HL-60 (cell line): ENCODE results near the gene POLRMT.

Experiments
- CTCF ChIP-seq: IDR thresholded peaks from one replicate; pipeline ENCODE4 v1.5.1; 2011; ENCODE audit warnings: low read length, control low read depth, inconsistent platforms; ENCODE audit not compliant: insufficient read depth
- GABPA ChIP-seq: IDR thresholded peaks from 2 replicates; pipeline ENCODE4 v1.6.1; 2012; ENCODE audit warnings: low read depth
- POLR2AphosphoS5 ChIP-seq: IDR thresholded peaks from 2 replicates; pipeline ENCODE4 v1.6.1; 2012; ENCODE audit warnings: low read depth
- SPI1 ChIP-seq: IDR thresholded peaks from 2 replicates; pipeline ENCODE4 v1.6.1; 2012; ENCODE audit warnings: low read depth, mild to moderate bottlenecking, borderline replicate concordance
- TF ChIP-seq, protein P1 (sequence below): IDR thresholded peaks from 2 replicates; pipeline ENCODE4 v1.6.1; 2012; ENCODE audit warnings: low read depth; ENCODE audit not compliant: insufficient replicate concordance

- TF ChIP-seq CTCF (no peak), POLR2AphosphoS5 (no peak), GABPA (no peak), SPI1 (no peak)
- TF ChIP-seq, protein P1, sequence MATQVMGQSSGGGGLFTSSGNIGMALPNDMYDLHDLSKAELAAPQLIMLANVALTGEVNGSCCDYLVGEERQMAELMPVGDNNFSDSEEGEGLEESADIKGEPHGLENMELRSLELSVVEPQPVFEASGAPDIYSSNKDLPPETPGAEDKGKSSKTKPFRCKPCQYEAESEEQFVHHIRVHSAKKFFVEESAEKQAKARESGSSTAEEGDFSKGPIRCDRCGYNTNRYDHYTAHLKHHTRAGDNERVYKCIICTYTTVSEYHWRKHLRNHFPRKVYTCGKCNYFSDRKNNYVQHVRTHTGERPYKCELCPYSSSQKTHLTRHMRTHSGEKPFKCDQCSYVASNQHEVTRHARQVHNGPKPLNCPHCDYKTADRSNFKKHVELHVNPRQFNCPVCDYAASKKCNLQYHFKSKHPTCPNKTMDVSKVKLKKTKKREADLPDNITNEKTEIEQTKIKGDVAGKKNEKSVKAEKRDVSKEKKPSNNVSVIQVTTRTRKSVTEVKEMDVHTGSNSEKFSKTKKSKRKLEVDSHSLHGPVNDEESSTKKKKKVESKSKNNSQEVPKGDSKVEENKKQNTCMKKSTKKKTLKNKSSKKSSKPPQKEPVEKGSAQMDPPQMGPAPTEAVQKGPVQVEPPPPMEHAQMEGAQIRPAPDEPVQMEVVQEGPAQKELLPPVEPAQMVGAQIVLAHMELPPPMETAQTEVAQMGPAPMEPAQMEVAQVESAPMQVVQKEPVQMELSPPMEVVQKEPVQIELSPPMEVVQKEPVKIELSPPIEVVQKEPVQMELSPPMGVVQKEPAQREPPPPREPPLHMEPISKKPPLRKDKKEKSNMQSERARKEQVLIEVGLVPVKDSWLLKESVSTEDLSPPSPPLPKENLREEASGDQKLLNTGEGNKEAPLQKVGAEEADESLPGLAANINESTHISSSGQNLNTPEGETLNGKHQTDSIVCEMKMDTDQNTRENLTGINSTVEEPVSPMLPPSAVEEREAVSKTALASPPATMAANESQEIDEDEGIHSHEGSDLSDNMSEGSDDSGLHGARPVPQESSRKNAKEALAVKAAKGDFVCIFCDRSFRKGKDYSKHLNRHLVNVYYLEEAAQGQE, result no peak
Observed at GRCh38 chr19:632579-633067, 714 bp downstream of the POLRMT start.
